ENCODE data around the gene BRINP3.

Gene BRINP3

DNA sequence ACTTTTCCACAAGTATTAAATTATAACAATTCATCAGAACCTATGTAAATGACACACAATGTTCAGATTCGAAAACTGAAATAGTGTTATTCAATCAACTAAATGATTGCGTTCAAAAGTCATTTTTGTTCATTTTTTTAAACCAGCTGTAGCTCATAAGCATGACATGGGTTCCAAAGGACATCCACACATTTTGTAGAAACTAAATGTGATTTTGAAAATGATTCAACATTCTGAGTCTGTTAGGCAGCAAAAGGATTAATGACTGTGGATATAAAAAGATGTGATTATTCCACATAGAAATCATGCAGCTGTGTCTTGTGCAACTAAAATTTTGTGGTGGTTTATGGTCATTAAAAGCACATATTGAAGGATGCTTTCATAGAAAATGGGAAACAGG is 204.5 kb downstream of the BRINP3 start:
- DNase-seq (ENCODE audit: low spot score) = no peak
- H2AK5ac ChIP-seq (ENCODE audit: low read depth, low read length) = no peak overlapping the region
- H3K9me3 ChIP-seq (replicated peaks in 1 of 2; ENCODE audit: control insufficient read depth in 2 of 2, insufficient read depth in 1 of 2, low read depth in 1 of 2, low read length in 2 of 2) = no peaks in the 10 kb centered on the region
- no peaks in the 10 kb centered on the region for H3K36me3 ChIP-seq (replicated peaks in 1 of 2; ENCODE audit: control insufficient read depth in 2 of 2, insufficient read depth in 2 of 2, low read length in 2 of 2)
- H2AFZ ChIP-seq (ENCODE audit: low read length) = no peak overlapping the region
- no peak overlapping the region for H2BK12ac ChIP-seq (ENCODE audit: low read length)
- H3K4me2 ChIP-seq (ENCODE audit: insufficient read depth, low read length, poor library complexity, severe bottlenecking) = no peak overlapping the region
- no peak overlapping the region for H3K9ac ChIP-seq (ENCODE audit: low read depth, low read length, poor library complexity)
- H3K14ac ChIP-seq (ENCODE audit: low read length) = no peak overlapping the region
- WGBS, 2 donors (ENCODE audit: extremely low coverage in 2 of 2, insufficient read length in 2 of 2, insufficient replicate concordance in 1 of 2) = no CpG with 5 or more reads among the region's 2 CpGs
- H2BK120ac ChIP-seq (ENCODE audit: low read depth, low read length) = no peak overlapping the region
- no peak overlapping the region for H3K4ac ChIP-seq (ENCODE audit: low read length)
- H3K27me3 ChIP-seq (ENCODE audit: control insufficient read depth in 3 of 3, insufficient read depth in 3 of 3, low read depth in 1 of 3, low read length in 3 of 3) = no peaks in the 10 kb centered on the region
- no peak overlapping the region for H4K8ac ChIP-seq (ENCODE audit: low read depth, low read length)
- no peaks in the 10 kb centered on the region for H3K79me1 ChIP-seq (ENCODE audit: low read depth, low read length)
- no peak overlapping the region for H3K4me3 ChIP-seq (ENCODE audit: low read length in 2 of 2)
- H3K27ac ChIP-seq (replicated peaks; ENCODE audit: low read length) = no peak overlapping the region
- H3K4me1 ChIP-seq (ENCODE audit: control insufficient read depth in 2 of 2, insufficient read depth in 1 of 2, low read depth in 1 of 2, low read length in 2 of 2) = no peaks in the 10 kb centered on the region
- no peak overlapping the region for H3K18ac ChIP-seq (ENCODE audit: low read length)
- H2BK5ac ChIP-seq (ENCODE audit: low read length) = no peak overlapping the region
- H4K91ac ChIP-seq (ENCODE audit: low read depth, low read length, poor library complexity) = no peak overlapping the region
- H3K23ac ChIP-seq (ENCODE audit: low read depth, low read length, poor library complexity) = no peak overlapping the region
- no peak overlapping the region for H2BK15ac ChIP-seq (ENCODE audit: low read length)

DNA sequence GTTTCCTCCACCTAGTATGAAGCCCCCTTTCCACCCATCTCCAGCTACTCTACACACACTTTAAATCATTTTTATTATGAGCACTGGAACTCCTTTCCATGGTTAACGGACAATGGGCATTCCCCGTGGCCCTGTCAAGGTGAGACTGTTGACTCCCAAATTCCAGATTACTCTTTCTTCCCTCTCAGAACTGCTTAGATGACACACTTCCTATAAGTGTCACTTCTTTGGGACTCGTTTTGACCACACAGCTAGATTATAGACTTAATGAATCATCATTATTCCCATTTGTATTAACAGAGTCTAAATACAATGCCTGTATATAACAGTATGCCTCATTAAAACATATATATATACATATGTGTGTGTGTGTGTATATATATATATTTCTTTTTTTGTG is 215.1 kb downstream of the BRINP3 start:
- H2BK120ac ChIP-seq (ENCODE audit: low read depth, low read length) = no peak overlapping the region
- no peak overlapping the region for H2AFZ ChIP-seq (ENCODE audit: low read length)
- H2AK5ac ChIP-seq (ENCODE audit: low read depth, low read length) = no peak overlapping the region
- no peaks in the 10 kb centered on the region for H3K27me3 ChIP-seq (ENCODE audit: control insufficient read depth in 3 of 3, insufficient read depth in 3 of 3, low read depth in 1 of 3, low read length in 3 of 3)
- H3K4me3 ChIP-seq (ENCODE audit: low read length in 2 of 2) = no peak overlapping the region
- no peak overlapping the region for H2BK12ac ChIP-seq (ENCODE audit: low read length)
- no peak overlapping the region for H4K8ac ChIP-seq (ENCODE audit: low read depth, low read length)
- no CpG with 5 or more reads among the region's 3 CpGs for WGBS, 2 donors (ENCODE audit: extremely low coverage in 2 of 2, insufficient read length in 2 of 2, insufficient replicate concordance in 1 of 2)
- no peak for DNase-seq (ENCODE audit: low spot score)
- no peaks in the 10 kb centered on the region for H3K4me1 ChIP-seq (ENCODE audit: control insufficient read depth in 2 of 2, insufficient read depth in 1 of 2, low read depth in 1 of 2, low read length in 2 of 2)
- no peak overlapping the region for H2BK5ac ChIP-seq (ENCODE audit: low read length)
- no peak overlapping the region for H3K18ac ChIP-seq (ENCODE audit: low read length)
- H3K27ac ChIP-seq (replicated peaks; ENCODE audit: low read length) = no peak overlapping the region
- no peak overlapping the region for H3K23ac ChIP-seq (ENCODE audit: low read depth, low read length, poor library complexity)
- H3K4ac ChIP-seq (ENCODE audit: low read length) = no peak overlapping the region
- H3K9me3 ChIP-seq (replicated peaks in 1 of 2; ENCODE audit: control insufficient read depth in 2 of 2, insufficient read depth in 1 of 2, low read depth in 1 of 2, low read length in 2 of 2) = no peaks in the 10 kb centered on the region
- no peak overlapping the region for H4K91ac ChIP-seq (ENCODE audit: low read depth, low read length, poor library complexity)
- no peaks in the 10 kb centered on the region for H3K79me1 ChIP-seq (ENCODE audit: low read depth, low read length)
- H3K9ac ChIP-seq (ENCODE audit: low read depth, low read length, poor library complexity) = no peak overlapping the region
- no peak overlapping the region for H3K14ac ChIP-seq (ENCODE audit: low read length)
- no peak overlapping the region for H2BK15ac ChIP-seq (ENCODE audit: low read length)
- no peak overlapping the region for H3K4me2 ChIP-seq (ENCODE audit: insufficient read depth, low read length, poor library complexity, severe bottlenecking)
- no peaks in the 10 kb centered on the region for H3K36me3 ChIP-seq (replicated peaks in 1 of 2; ENCODE audit: control insufficient read depth in 2 of 2, insufficient read depth in 2 of 2, low read length in 2 of 2)

DNA sequence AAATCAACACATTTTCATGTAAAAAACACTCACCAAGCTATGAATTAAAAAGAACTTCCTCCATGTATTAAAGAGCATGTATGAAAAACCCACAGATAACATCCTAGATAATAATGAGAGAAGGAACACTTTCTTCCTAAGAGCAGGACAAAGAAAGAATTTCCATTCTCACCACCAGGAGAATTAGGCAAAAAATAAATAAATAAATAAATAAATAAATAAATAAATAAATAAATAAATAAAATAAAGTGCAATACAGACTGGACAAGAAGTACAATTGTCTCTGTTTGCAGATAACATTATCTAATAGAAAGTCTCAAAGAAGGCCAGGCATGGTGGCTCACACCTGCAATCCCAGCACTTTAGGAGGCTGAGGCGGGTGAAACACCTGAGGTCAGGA is 218.2 kb downstream of the BRINP3 start:
- H3K27me3 ChIP-seq (ENCODE audit: control insufficient read depth in 3 of 3, insufficient read depth in 3 of 3, low read depth in 1 of 3, low read length in 3 of 3) = no peaks in the 10 kb centered on the region
- no peak overlapping the region for H2AK5ac ChIP-seq (ENCODE audit: low read depth, low read length)
- H3K36me3 ChIP-seq (replicated peaks in 1 of 2; ENCODE audit: control insufficient read depth in 2 of 2, insufficient read depth in 2 of 2, low read length in 2 of 2) = no peaks in the 10 kb centered on the region
- no peak overlapping the region for H2BK15ac ChIP-seq (ENCODE audit: low read length)
- no peak overlapping the region for H3K4me3 ChIP-seq (ENCODE audit: low read length in 2 of 2)
- no peak overlapping the region for H3K23ac ChIP-seq (ENCODE audit: low read depth, low read length, poor library complexity)
- H2AFZ ChIP-seq (ENCODE audit: low read length) = no peak overlapping the region
- no peak overlapping the region for H2BK12ac ChIP-seq (ENCODE audit: low read length)
- no peak for DNase-seq (ENCODE audit: low spot score)
- H3K4me1 ChIP-seq (ENCODE audit: control insufficient read depth in 2 of 2, insufficient read depth in 1 of 2, low read depth in 1 of 2, low read length in 2 of 2) = no peaks in the 10 kb centered on the region
- no peaks in the 10 kb centered on the region for H3K9me3 ChIP-seq (replicated peaks in 1 of 2; ENCODE audit: control insufficient read depth in 2 of 2, insufficient read depth in 1 of 2, low read depth in 1 of 2, low read length in 2 of 2)
- no peak overlapping the region for H3K9ac ChIP-seq (ENCODE audit: low read depth, low read length, poor library complexity)
- no peak overlapping the region for H3K4ac ChIP-seq (ENCODE audit: low read length)
- H3K27ac ChIP-seq (replicated peaks; ENCODE audit: low read length) = no peak overlapping the region
- no peaks in the 10 kb centered on the region for H3K79me1 ChIP-seq (ENCODE audit: low read depth, low read length)
- H3K4me2 ChIP-seq (ENCODE audit: insufficient read depth, low read length, poor library complexity, severe bottlenecking) = no peak overlapping the region
- H3K18ac ChIP-seq (ENCODE audit: low read length) = no peak overlapping the region
- WGBS, 2 donors (ENCODE audit: extremely low coverage in 2 of 2, insufficient read length in 2 of 2, insufficient replicate concordance in 1 of 2) = no CpG with 5 or more reads among the region's 1 CpG
- no peak overlapping the region for H2BK5ac ChIP-seq (ENCODE audit: low read length)
- H4K8ac ChIP-seq (ENCODE audit: low read depth, low read length) = no peak overlapping the region
- no peak overlapping the region for H4K91ac ChIP-seq (ENCODE audit: low read depth, low read length, poor library complexity)
- no peak overlapping the region for H2BK120ac ChIP-seq (ENCODE audit: low read depth, low read length)
- no peak overlapping the region for H3K14ac ChIP-seq (ENCODE audit: low read length)

DNA sequence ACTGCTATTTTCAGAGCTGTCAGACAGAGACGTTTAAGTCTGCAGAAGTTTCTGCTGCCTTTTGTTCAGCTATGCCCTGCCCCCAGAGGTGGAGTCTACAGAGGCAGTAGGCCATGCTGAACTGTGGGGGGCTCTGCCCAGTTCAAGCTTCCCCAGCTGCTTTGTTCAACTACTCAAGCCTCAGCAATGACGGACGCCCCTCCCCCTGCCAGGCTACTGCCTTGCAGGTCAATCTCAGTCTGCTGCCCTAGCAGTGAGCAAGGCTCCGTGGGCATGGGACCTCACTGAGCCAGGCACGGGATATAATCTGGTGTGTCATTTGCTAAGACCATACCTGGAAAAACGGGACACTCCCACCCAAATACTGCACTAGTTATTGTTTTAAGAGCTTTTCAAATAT is 219.7 kb downstream of the BRINP3 start:
- peak overlapping the region; percentile 68 for H2AFZ ChIP-seq (ENCODE audit: low read length)
- H3K4me2 ChIP-seq (ENCODE audit: insufficient read depth, low read length, poor library complexity, severe bottlenecking) = no peak overlapping the region
- H3K79me1 ChIP-seq (ENCODE audit: low read depth, low read length) = no peaks in the 10 kb centered on the region
- no peak overlapping the region for H3K27ac ChIP-seq (replicated peaks; ENCODE audit: low read length)
- H3K18ac ChIP-seq (ENCODE audit: low read length) = peak overlapping the region; percentile 80
- H3K36me3 ChIP-seq (replicated peaks in 1 of 2; ENCODE audit: control insufficient read depth in 2 of 2, insufficient read depth in 2 of 2, low read length in 2 of 2) = no peaks in the 10 kb centered on the region
- H4K8ac ChIP-seq (ENCODE audit: low read depth, low read length) = no peak overlapping the region
- H3K23ac ChIP-seq (ENCODE audit: low read depth, low read length, poor library complexity) = no peak overlapping the region
- no CpG with 5 or more reads among the region's 6 CpGs for WGBS, 2 donors (ENCODE audit: extremely low coverage in 2 of 2, insufficient read length in 2 of 2, insufficient replicate concordance in 1 of 2)
- H2BK5ac ChIP-seq (ENCODE audit: low read length) = no peak overlapping the region
- H3K9me3 ChIP-seq (replicated peaks in 1 of 2; ENCODE audit: control insufficient read depth in 2 of 2, insufficient read depth in 1 of 2, low read depth in 1 of 2, low read length in 2 of 2) = no peaks in the 10 kb centered on the region
- no peak overlapping the region for H2BK120ac ChIP-seq (ENCODE audit: low read depth, low read length)
- no peaks in the 10 kb centered on the region for H3K4me1 ChIP-seq (ENCODE audit: control insufficient read depth in 2 of 2, insufficient read depth in 1 of 2, low read depth in 1 of 2, low read length in 2 of 2)
- H2BK12ac ChIP-seq (ENCODE audit: low read length) = no peak overlapping the region
- DNase-seq (ENCODE audit: low spot score) = no peak
- H3K9ac ChIP-seq (ENCODE audit: low read depth, low read length, poor library complexity) = no peak overlapping the region
- H3K27me3 ChIP-seq (ENCODE audit: control insufficient read depth in 3 of 3, insufficient read depth in 3 of 3, low read depth in 1 of 3, low read length in 3 of 3) = no peaks in the 10 kb centered on the region
- H4K91ac ChIP-seq (ENCODE audit: low read depth, low read length, poor library complexity) = no peak overlapping the region
- H3K14ac ChIP-seq (ENCODE audit: low read length) = no peak overlapping the region
- no peak overlapping the region for H2BK15ac ChIP-seq (ENCODE audit: low read length)
- H2AK5ac ChIP-seq (ENCODE audit: low read depth, low read length) = no peak overlapping the region
- no peak overlapping the region for H3K4me3 ChIP-seq (ENCODE audit: low read length in 2 of 2)
- no peak overlapping the region for H3K4ac ChIP-seq (ENCODE audit: low read length)
